GM18858 (cell line): ENCODE data around the gene FNBP1L.

Experiments
- ATAC-seq: cut with Tn5 transposase; IDR thresholded peaks from one replicate; pipeline ENCODE4 v1.9.1; 2021; ENCODE audit not compliant: unreplicated experiment

FNBP1L gene

GRCh38 chr1:93447481-93448291 lies at the start of gene FNBP1L:
Gene FNBP1L, plus strand, starts transcription at chr1:93448118. Its CDS starts 164 bp downstream, at chr1:93448282.
- ATAC-seq = no peak

- ATAC-seq = no peak
These were observed 48.1 kb upstream of the FNBP1L start for GRCh38 chr1:93399781-93400180.

GRCh38 chr1:93408203-93408602 lies 39.7 kb upstream of the FNBP1L start:
- no peak for ATAC-seq

GRCh38 chr1:93411000-93411399 lies 36.9 kb upstream of the FNBP1L start:
- ATAC-seq = no peak

- ATAC-seq = no peak
These were observed 33.2 kb upstream of the FNBP1L start for GRCh38 chr1:93414749-93415148.

- no peak for ATAC-seq
These were observed 32.6 kb upstream of the FNBP1L start for GRCh38 chr1:93415296-93415695.

- ATAC-seq = no peak
These were observed 31.7 kb upstream of the FNBP1L start for GRCh38 chr1:93416183-93416582.

GRCh38 chr1:93419344-93419743 lies 28.6 kb upstream of the FNBP1L start:
- ATAC-seq = no peak

GRCh38 chr1:93420400-93420799 lies 27.5 kb upstream of the FNBP1L start:
- no peak for ATAC-seq

GRCh38 chr1:93426181-93426580 lies 21.7 kb upstream of the FNBP1L start:
- ATAC-seq = no peak

- no peak for ATAC-seq
These were observed 20.3 kb upstream of the FNBP1L start for GRCh38 chr1:93427656-93428055.

GRCh38 chr1:93433407-93433961 lies 14.4 kb upstream of the FNBP1L start:
- no peak for ATAC-seq

- no peak for ATAC-seq
These were observed 13.8 kb upstream of the FNBP1L start for GRCh38 chr1:93434088-93434487.

- no peak for ATAC-seq
These were observed 12.9 kb upstream of the FNBP1L start for GRCh38 chr1:93434987-93435386.

GRCh38 chr1:93435443-93435842 lies 12.5 kb upstream of the FNBP1L start:
- no peak for ATAC-seq

GRCh38 chr1:93436496-93436895 lies 11.4 kb upstream of the FNBP1L start:
- no peak for ATAC-seq

GRCh38 chr1:93437976-93438605 lies 9.8 kb upstream of the FNBP1L start:
- ATAC-seq = no peak

- ATAC-seq = no peak
These were observed 9.2 kb upstream of the FNBP1L start for GRCh38 chr1:93438716-93439115.

- ATAC-seq = no peak
These were observed 7.6 kb upstream of the FNBP1L start for GRCh38 chr1:93440272-93440671.

- ATAC-seq = no peak
These were observed 7.2 kb upstream of the FNBP1L start for GRCh38 chr1:93440706-93441105.

- ATAC-seq = no peak
These were observed 6.3 kb upstream of the FNBP1L start for GRCh38 chr1:93441589-93441988.

- ATAC-seq = no peak
These were observed 5.8 kb upstream of the FNBP1L start for GRCh38 chr1:93442008-93442666.
